Astrocyte of the cerebellum (primary cell): ENCODE measurements around the gene ECE1.

Source experiments
- DNase-seq: peaks from one replicate; pipeline ENCODE4 v3.0.0-alpha.2; 2011; ENCODE audit warnings: low read depth
- H3K4me3 ChIP-seq: 2 replicates; pipeline ENCODE4 v1.5.1; 2011; ENCODE audit warnings: mild to moderate bottlenecking, low read depth, low read length, moderate library complexity
- CTCF ChIP-seq: IDR thresholded peaks from 2 replicates; pipeline ENCODE4 v1.5.1; 2012; ENCODE audit warnings: low read length, low read depth, moderate library complexity, mild to moderate bottlenecking; ENCODE audit errors: missing control alignments
- in situ Hi-C: cut with HindIII; loops from 2 replicates; pipeline ENCODE4 v1.10.0; 2017; ENCODE audit warnings: low sequenced_read_pairs

ECE1 gene

GRCh38 chr1:21319447-21320407 lies 29.5 kb upstream of the ECE1 start:
- peak; percentile 4 for TF ChIP-seq CTCF
- DNase-seq, result no peak
- in situ Hi-C loops, result no loop called here
- no peak overlapping the region for H3K4me3 ChIP-seq

GRCh38 chr1:21318714-21319159 lies 28.5 kb upstream of the ECE1 start:
- no peak for TF ChIP-seq CTCF
- H3K4me3 ChIP-seq, result no peak overlapping the region
- in situ Hi-C loops, result no loop called here
- DNase-seq, result no peak

- in situ Hi-C loops, result no loop called here
- no peak for TF ChIP-seq CTCF
- no peak overlapping the region for H3K4me3 ChIP-seq
- no peak for DNase-seq
These were observed 27.9 kb upstream of the ECE1 start for GRCh38 chr1:21318057-21318713.

GRCh38 chr1:21317690-21318043 lies 27.4 kb upstream of the ECE1 start:
- no peak for TF ChIP-seq CTCF
- no peak for DNase-seq
- in situ Hi-C loops, result no loop called here
- H3K4me3 ChIP-seq, result no peak overlapping the region

- H3K4me3 ChIP-seq, result no peak overlapping the region
- TF ChIP-seq CTCF, result no peak
- DNase-seq, result no peak
- in situ Hi-C loops, result no loop called here
These were observed 26.9 kb upstream of the ECE1 start for GRCh38 chr1:21317035-21317689.

GRCh38 chr1:21314743-21315396 lies 24.6 kb upstream of the ECE1 start:
- DNase-seq, result no peak
- in situ Hi-C loops, result no loop called here
- no peak overlapping the region for H3K4me3 ChIP-seq
- TF ChIP-seq CTCF, result no peak
